HG02981 (cell line): ENCODE data around the gene WDR36.

Experiments
- ATAC-seq: cut with Tn5 transposase; IDR thresholded peaks from one replicate; pipeline ENCODE4 v1.9.1; 2021; ENCODE audit warnings: mild to moderate bottlenecking, moderate library complexity; ENCODE audit not compliant: unreplicated experiment

Gene WDR36

DNA sequence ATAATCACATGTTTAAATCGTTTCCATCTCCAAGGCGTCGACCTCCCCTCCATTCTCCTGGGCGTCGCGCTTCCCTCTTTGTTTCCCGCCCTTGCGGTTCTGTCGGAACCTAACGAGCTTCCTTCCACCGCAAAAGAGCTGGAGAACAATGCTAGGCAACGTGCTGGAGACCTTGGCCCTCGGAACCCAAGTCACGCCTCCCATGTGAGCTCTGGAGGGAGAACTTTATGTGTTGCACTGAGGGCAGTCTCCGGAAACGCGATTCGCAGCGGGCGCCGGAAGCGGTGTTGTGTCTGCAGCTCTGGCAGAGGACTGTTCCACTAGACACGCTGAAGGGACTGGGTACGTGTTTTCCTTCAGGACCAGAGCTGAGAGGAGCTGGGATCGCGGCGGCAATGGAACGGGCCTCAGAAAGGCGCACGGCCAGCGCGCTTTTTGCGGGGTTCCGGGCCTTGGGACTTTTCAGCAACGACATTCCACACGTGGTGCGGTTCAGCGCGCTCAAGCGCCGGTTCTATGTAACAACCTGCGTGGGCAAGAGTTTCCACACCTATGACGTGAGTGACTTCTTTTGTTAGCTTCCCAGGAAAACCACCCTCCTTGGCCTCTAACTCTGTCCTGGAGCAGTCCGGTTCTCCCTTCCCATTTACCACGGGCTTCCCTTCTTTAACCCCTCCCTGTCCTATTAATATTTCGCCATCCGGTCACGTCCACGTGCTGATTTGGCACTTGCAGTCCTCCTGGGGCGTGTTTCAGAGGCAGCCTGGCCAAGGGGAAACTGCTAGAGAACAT is at the start of gene WDR36:
WDR36 (plus strand) TSS at position 287 of the 792 bp plus-strand sequence; CDS start at position 396, 109 bp downstream.
- ATAC-seq = peak; percentile 92

DNA sequence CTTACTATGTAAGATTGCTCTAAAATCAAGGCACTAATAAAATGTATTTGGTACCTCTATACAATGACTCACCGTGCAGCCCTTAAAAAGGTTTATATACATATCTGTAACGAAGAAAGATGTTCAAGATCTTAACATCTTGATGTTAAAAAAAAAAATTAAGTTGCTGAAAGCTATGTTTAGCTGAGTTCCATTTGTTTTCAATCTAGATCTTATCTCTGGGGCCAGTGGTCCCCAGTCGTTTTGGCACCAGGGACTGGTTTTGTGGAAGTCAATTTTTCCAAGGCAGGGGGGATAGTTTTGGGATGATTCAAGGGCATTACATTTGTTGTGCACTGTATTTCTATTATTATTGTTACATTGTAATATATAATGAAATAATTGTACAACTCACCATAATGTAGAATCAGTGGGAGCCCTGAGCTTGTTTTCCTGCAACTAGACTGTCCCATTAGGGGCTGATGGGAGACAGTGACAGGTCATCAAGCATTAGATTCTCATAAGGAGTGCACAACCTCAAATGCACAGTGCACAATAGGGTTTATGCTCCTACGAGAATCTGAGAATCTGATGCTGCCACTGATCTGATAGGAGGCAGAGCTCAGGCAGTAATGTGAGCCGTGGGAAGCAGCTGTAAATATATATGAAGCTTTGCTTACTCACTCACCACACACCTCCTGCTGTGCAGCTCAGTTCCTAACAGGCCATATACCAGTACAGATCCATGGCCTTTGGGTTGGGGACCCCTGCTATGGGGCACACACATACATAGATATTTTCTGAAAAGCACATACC is 48.2 kb upstream of the WDR36 start:
- no peak for ATAC-seq

DNA sequence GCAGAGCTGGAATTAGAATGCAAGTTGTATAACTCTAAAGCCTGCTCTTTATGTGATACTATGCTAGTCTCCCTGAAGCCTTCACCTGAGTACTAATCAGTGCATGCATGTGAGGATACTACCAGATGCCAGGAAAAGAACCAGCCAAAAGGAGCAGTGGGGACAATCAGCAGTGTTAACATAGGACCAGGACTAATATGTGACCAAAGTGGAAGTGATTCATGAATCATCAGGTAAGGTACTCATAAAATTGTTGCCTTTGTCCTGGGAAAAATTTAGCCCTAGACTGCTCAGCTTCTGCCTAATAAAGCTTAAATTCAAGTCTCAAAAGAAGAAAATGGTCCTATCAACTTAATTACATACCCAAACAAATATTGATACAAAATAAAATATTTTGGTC is 34.1 kb upstream of the WDR36 start:
- no peak for ATAC-seq

DNA sequence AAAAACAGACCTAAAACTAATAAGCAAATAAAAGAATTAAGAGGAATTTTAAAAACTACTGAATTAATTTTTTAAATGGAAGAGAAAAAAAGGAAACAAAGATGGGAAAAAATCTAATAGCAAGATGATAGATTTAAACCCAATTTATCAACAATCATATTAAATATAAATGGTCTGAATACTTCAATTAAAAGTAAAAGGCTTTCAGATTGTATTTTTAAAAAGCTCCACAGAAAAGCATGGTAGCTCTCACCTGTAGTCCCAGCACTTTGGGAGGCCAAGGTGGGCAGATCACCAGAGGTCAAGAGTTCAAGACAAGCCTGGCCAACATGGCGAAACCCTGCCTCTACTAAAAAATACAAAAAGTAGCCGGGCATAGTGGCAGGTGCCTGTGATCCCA is 32.0 kb upstream of the WDR36 start:
- no peak for ATAC-seq

DNA sequence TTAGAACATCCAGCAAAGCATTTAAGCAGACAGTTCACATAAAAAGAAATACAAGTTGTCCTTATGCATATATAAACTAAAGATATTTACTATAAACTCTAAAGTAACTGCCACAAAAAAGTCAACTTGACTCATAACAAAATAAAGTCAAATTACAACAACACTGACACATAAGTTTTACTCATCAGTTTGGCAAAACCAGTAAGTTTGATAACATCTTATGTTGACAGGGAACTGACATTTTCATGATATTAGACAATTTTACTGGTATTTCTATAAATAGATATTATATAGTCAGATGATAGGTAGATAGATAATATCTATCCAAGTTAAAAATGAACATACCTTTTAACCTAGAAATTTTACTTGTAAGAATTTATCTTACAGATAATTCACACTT is 30.5 kb upstream of the WDR36 start:
- ATAC-seq = no peak

DNA sequence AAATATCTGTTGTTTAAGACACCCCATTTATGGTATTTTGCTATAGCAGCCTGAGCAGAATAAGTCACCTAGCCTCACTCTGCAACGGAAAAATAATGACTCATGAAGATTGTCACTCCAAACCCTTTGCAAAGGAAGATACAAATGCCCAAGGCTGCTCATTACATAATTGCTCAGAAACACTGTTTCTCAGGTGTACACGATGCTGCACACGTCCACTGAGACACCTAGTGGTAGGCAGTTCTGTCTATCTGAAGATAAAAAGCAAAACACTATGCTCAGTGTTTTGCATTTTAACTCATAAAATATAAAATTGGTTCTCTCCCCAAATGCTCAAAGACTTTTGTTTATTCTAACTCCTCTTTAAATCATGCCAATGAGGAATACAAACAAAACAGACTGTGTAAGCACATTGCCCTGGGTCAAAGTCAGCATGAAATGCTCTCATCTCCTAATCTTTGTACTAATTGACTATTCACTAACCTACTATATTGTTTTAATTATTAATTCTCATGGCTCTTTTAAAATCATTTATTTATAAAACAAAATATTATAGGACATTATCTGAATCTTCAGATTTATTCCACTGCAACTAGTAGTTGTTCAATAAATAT is 28.3 kb upstream of the WDR36 start:
- ATAC-seq = no peak

DNA sequence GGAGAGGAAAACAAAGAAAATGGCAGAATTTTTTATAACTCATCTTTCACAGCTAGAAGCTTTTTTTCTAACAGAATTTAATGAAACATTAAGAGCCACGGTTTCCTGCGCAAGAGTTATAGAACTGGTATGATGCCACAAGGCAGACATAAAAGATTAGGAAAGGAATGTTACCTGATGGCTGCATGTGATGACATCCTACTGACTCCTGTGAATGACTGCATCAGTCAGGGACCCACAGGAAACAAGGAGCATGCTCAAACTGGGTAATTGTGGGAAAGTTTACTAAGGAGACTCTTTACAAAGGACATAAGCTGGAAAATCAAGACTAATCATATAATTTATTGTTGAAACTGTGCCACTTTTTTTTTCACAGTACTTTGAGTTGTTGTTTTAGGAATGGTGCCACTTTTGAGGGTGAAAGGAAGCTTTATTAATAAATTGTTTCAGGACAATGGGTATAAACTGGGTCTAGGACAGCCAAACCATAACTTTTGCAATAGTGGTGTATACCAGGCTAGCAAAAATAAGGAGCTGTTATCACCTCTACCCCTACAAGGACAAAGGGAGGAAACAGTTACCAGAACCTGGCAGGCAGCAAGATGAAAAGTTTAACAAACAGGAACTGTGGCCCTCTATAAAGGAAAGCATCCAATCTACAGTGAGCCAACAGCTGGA is 25.7 kb upstream of the WDR36 start:
- ATAC-seq = no peak

DNA sequence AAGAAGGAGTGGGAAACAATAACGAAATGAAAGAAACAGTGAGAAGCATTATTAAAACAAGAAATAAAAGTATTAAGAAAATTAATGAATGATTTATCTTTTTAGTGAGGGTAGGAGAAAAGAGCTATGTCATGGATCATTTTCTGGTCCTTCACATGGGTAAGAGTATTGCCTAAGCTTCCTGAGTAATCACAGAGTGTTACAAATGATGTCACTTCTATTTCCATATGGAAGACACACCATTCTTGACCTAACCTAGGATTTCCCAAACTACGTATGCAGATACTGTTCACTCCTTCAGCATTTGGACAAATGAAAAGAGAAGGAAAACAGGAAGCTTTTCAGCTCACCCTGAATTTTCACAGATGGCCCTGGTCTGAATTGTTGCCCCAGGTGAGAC is 23.9 kb upstream of the WDR36 start:
- no peak for ATAC-seq

DNA sequence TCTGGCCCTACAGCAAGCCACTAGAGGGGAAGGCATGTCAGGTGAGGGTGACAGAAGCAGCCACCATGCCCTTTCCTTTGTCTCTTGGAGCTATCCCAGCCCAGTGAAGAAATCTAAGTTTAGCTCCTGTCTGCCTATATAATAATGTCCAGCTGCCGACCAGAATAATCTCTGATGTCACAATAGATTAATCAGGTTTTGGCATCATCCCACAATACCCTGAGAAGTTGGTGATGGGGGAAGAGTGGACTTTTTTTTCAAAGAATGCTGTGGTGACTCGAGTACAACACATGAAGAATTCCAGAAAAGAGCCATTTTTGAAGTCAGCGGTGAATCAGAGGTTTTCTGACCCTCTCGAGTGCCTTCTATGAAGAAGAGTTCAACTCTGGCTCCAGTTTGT is 22.3 kb upstream of the WDR36 start:
- ATAC-seq = no peak

DNA sequence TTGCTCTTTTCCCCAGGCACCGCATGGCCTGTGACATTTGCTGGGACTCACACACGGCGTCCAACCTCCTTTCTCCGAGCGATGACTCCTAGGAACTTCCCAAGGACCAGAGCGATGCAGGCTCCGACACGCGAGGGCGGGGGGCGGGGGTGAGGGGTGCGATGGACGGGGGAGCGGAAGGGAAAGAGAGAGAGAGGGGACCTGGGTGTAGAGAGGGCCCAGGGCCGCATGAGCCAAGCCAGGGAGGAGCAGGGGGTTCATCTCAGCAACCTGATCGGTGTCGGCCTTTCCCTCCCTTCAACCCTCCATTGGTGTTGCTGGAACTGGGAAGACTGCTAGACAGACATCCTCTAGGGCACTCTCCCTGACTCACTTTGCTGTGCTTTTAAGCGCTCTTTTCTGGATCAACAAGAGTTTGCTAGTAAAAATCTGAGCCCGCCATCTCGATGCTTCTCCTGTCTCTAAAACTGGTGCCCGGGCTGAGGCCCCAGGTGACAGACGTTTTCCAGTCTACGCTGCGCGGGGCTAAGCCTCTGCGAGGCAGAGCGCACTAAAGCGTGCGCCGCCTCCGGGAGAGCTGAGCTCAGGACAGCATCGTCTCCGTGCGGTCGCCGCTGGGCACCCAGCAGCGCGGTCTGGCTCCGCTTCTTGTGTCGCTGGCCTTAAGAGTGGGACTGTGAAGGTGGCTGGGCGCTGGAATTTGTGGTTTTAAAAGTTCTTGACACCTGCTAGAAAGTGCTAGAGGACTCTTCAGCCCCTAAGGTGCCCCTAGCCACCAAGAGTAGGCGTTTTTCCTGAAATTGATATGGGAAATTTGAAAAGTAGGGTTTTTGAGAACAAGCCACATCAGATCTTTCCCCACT is 21.6 kb upstream of the WDR36 start:
- no peak for ATAC-seq

DNA sequence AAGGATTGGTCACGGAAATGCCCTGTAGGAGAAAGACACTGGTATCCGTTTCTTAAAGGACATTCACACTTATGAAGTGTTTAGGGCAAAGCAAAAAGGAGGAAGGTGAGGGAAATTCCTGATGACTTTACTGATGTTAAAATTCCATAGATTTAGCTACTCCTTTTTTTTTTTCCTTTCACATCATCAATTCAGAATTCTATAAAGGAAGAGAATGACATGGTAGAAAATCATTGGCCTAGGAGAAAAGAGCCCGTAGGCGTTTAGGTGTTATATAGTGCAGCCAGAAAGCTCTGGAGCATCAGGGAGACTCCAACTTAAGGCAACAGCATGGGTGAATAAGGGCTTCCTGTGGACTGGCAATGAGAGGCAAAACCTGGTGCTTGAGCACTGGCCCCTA is 20.7 kb upstream of the WDR36 start, which contains the start of gene TSLP:
TSLP (plus strand) TSS at position 301 of the 400 bp plus-strand sequence. CDS start 178 bp downstream, outside the sequence.
- no peak for ATAC-seq

DNA sequence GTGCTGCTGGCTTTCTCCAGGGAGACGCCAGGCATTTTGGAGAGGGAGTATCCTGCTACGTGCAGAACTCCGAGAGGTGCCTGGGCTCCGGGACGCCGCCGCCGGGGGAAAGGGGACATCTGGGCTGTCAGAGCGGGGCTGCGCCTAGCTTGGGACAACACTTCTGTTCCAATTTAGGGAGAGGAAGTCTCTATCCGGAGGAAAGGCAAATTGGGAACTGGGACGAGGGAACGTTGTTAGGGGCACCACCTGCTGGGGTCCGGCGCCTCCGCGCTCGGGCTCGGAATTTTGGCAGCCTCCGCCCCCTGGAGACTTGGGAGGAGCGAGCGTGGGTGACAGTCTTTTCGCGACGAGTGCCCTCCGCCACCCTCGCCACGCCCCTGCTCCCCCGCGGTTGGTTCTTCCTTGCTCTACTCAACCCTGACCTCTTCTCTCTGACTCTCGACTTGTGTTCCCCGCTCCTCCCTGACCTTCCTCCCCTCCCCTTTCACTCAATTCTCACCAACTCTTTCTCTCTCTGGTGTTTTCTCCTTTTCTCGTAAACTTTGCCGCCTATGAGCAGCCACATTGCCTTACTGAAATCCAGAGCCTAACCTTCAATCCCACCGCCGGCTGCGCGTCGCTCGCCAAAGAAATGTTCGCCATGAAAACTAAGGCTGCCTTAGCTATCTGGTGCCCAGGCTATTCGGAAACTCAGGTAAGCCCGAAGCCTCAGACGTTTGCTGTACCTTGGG is 19.0 kb upstream of the WDR36 start:
- ATAC-seq = peak; percentile 59

DNA sequence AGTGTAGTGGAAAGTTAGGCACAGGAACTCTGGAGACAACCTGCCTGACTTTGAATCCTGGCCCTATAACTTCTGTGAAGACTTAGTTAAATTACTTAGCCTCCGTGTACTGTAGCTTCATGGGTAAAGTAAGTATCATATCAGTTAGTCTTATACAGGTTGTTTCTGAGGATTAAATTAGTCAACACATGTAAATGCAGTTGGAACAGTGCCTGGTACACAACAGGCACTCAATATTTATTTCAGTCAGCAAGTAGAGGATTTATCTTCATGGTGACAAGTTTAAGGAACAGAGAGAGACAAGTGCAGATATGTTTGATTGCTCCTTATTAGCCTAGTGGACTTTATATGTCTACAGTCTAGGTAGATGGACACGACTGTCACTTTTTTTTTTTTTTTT is 17.9 kb upstream of the WDR36 start:
- no peak for ATAC-seq

DNA sequence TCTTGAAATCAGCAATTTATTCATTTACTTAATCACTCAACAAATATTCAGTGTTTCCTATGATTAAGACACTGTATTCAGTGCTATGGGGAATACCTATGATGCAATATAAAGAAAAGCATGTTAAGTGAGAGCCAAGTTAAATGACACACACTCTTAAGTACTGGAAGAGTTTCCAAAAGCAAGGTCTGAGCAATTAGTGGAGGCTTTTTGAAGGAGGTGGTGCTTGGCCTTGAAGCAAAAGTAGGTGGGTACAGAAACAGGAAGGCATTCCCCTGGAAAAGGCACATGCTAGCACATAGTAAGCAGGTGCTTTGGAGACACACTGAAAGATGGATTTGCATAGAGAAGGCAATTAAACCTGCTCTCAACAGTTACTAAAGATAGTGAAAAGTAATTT is 16.6 kb upstream of the WDR36 start:
- ATAC-seq = peak; percentile 32

DNA sequence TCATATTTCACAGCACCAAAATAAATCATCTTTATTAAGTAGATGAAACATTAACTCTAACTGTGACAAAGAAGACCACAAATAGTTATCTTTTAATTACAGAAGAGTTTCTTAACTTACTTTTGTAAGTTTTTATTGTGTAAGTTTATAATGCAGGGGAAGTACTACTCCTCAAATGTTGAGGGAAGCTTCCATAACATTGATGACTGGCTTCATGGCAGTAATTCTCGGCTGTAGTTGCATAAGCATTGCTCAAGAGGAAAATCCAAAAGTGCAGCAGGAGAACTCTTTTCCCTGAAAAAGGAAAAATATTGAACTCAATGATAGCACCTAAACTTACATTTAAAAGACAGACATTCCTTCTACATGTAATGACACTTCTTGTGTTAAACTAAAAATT is 16.1 kb upstream of the WDR36 start:
- no peak for ATAC-seq

DNA sequence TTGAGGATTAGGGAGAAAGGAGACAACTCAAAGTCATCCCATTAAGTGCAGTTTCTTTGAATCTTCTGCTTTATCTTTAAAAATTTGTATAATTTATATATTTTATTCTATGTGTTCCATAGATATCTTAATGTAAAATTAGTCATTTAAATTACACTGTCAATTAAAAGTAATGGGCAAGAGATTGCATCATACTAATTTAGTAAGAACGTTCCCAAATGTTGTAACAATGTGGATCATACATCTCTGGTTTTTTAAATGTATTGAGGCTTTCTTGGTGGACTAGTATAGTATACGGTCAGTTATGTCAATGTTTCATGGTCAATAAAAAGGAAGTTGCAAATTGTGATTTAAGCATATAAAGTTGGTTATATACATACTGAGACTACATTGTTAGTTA is 14.5 kb upstream of the WDR36 start:
- no peak for ATAC-seq

DNA sequence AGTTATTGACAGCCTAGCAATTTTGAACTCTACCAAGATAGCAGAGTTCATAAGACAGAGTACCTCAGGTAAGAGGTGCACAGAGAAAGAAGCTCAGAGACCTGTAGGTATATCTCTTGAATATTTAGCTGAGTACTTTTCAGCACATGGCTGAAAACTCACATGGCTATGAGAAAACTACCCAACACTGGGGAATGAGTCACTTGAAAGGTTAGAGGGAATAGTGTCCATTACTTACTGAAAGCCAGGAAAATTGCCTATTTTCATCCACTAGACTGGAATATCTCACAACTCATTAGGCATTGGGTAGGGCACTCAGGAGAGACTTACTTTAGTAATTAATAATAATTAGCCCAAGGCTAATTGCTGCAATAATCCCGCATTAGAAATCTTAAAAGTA is 12.3 kb upstream of the WDR36 start:
- ATAC-seq = no peak

DNA sequence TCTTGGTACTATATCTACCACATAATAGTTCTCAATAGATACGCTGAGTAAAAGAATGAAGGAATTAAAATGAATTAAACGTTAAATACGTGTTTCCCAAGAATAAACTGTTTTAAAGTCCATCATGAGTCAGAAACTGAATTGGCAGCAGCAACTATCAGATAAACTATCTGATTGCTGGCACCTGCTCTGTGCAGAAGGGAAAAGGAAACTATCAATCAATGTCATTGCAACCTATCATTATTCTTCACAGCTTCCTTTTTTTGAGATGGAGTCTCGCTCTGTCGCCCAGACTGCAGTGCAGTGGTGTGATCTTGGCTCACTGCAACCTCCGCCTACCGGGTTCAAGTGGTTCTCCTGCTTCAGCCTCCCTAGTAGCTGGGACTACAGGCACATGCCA is 8.8 kb upstream of the WDR36 start:
- ATAC-seq = no peak

DNA sequence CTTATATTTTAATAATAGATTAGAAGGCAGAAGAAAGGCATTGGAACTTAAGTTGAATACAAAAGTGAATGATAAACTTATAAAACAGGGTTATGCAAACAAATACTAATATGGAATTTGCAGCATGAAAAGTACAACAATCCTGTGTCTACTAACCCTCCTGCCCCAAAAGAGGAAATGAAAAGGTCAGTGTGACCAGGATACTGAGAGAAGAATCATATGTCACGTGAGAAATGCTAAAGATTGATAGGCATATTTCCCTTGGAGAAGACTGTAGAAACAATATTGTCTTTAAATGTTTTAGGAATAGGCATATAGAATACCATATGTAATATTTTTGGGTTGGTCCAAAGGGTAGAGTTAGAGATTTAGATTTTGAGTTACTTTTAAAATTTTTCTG is 3.8 kb downstream of the WDR36 start:
- ATAC-seq = no peak
